Measurements from ENCODE around the gene NAPSA. TPM values are rescaled to one million over a fixed set of nuclear protein-coding genes. Genes with fewer than 3 reads are reported as not detected.

The NAPSA gene
- total and polyA plus RNA-seq, 10 of the 15 experiments (the other 5 are each of a cell fraction or from before 2014, with no cell fraction given) = 6.7 to 45.4 (median 17.1) TPM

- no peak overlapping the region for H3K4me2 ChIP-seq (ENCODE audit: control insufficient read depth, insufficient read depth)
- H3K79me2 ChIP-seq (ENCODE audit: control insufficient read depth, insufficient read depth, low read length) = no peaks in the 10 kb centered on the region; the same call in 1 of the 2 replicates
- no TSS peak for BruUV-seq (replicated peaks)
- CTCF ChIA-PET = no interaction called here
- POLR2A ChIA-PET = no interaction called here
- DNase-seq (ENCODE audit: low read depth, low spot score) (no peak), FAIRE-seq (no peak), ATAC-seq (no peak)
- H2AFZ ChIP-seq (ENCODE audit: control insufficient read depth, low read depth, low read length) = no peak overlapping the region
- TF ChIP-seq REST (IDR thresholded peaks at IDR 0.05; ENCODE audit: low read depth, low read length) (no peak), RFX5 (IDR thresholded peaks at IDR 0.05; ENCODE audit: low read depth, low read length) (no peak), ZNF622 (IDR thresholded peaks at IDR 0.05) (no peak), ZNF687 (IDR thresholded peaks at IDR 0.05) (no peak), ATF7 (IDR thresholded peaks at IDR 0.05; ENCODE audit: low read depth) (no peak), BMI1 (IDR thresholded peaks at IDR 0.05; ENCODE audit: borderline replicate concordance) (no peak), CREB1 (IDR thresholded peaks at IDR 0.05; ENCODE audit: low read depth) (no peak)
- peaks cover 0 to 46% of the 10 kb centered on the region in 2 experiments; a peak in 2 of 4 replicates for H3K36me3 ChIP-seq (ENCODE audit: control insufficient read depth in 2 of 2, insufficient read depth in 2 of 2, low read length in 1 of 2)
- no peaks in the 10 kb centered on the region for H3K4me1 ChIP-seq (ENCODE audit: control insufficient read depth, insufficient read depth, low read length)
- no peaks in the 10 kb centered on the region for H3K9me3 ChIP-seq (replicated peaks; ENCODE audit: control insufficient read depth, insufficient read depth, low read length)
- SMC1A ChIA-PET (ENCODE audit: uncharacterized antibody, unreplicated experiment) = interaction anchor here (0.6 kb wide), 2 partner anchors 9 to 58 kb away, joined by 3 read pairs; no protein-coding TSS in a partner anchor
- H3K27me3 ChIP-seq (replicated peaks in 1 of 2; ENCODE audit: control insufficient read depth in 2 of 2, insufficient read depth in 2 of 2, low read length in 1 of 2) = no peaks in the 10 kb centered on the region
- no peak overlapping the region for H3K27ac ChIP-seq (ENCODE audit: control insufficient read depth, insufficient read depth)
- RAD21 ChIA-PET (ENCODE audit: unreplicated experiment) = no interaction called here
- WGBS (ENCODE audit: insufficient coverage, insufficient replicate concordance, low lambda C conversion rate, missing lambda C conversion rate) = 98% methylated on average over 39 of the region's 41 CpGs
- no peak overlapping the region for H3K9ac ChIP-seq (ENCODE audit: control insufficient read depth, insufficient read depth, low read length)
- H4K20me1 ChIP-seq (ENCODE audit: control insufficient read depth, insufficient read depth) = no peaks in the 10 kb centered on the region
- intact Hi-C loops (cut with micrococcal nuclease; ENCODE audit: unreplicated experiment) = no loop called here
- H3K4me3 ChIP-seq = no peak overlapping the region
- in situ Hi-C loops (cut with MboI) = no loop called here
These were observed 37.3 kb upstream of the NAPSA start for GRCh38 chr19:50402544-50403301.

Measured in GM12878 (cell line).